Amniotic stem cell (primary cell): ENCODE measurements around the gene SCNM1.
"Not testable (repeated sequence)": the region's sequence is repeated elsewhere in the genome, so short reads cannot be mapped to it uniquely, and the experiment has no call there.

Source experiments
- DNase-seq: peaks from one replicate; lab custom pipeline; 2025; lab: John Stamatoyannopoulos, UW

The SCNM1 gene

GRCh38 chr1:151193304-151193703 lies 27.4 kb downstream of the SCNM1 start:
- DNase-seq, result no peak

GRCh38 chr1:151193856-151194255 lies 27.9 kb downstream of the SCNM1 start:
- no peak for DNase-seq

- peak; percentile 41 for DNase-seq
Observed at GRCh38 chr1:151194894-151195594, 29.1 kb downstream of the SCNM1 start.

GRCh38 chr1:151196292-151196800 lies 30.4 kb downstream of the SCNM1 start:
- peak; percentile 71 for DNase-seq

- no peak for DNase-seq
Observed at GRCh38 chr1:151197863-151198253, 31.9 kb downstream of the SCNM1 start.

GRCh38 chr1:151198254-151199127 lies 32.5 kb downstream of the SCNM1 start, which contains the start of gene PIP5K1A:
Gene PIP5K1A (plus strand): TSS chr1:151198552. CDS start chr1:151198997, 445 bp downstream.
- DNase-seq, result peak; percentile 97

- DNase-seq, result peak; percentile 47
Observed at GRCh38 chr1:151199873-151200581, 34.1 kb downstream of the SCNM1 start.

- DNase-seq, result not testable (repeated sequence)
Observed at GRCh38 chr1:151205381-151205965, 39.5 kb downstream of the SCNM1 start.

- no peak for DNase-seq
Observed at GRCh38 chr1:151210830-151211229, 44.9 kb downstream of the SCNM1 start.

GRCh38 chr1:151211972-151212705 lies 46.2 kb downstream of the SCNM1 start:
- DNase-seq, result no peak

GRCh38 chr1:151213560-151213959 lies 47.6 kb downstream of the SCNM1 start:
- no peak for DNase-seq
